Adrenal gland (tissue), 12 donors: Measurements from ENCODE around the gene BHLHA9. TPM values are rescaled to one million over a fixed set of nuclear protein-coding genes. Genes with fewer than 3 reads are reported as not detected.
A peak's percentile ranks its signal among the peaks of the same experiment; 100 is the strongest.

Source experiments
- DNase-seq, 7 donors: peaks; one replicate each; pipeline ENCODE4 v3.0.0-alpha.2; 2019 to 2020
- H3K27ac ChIP-seq, 5 donors: fragments of 200-600 bp; sonication (generic) in 4 of 5; 1 replicate in 3 of 5; 2 replicates in 2 of 5; pipeline versions ENCODE4 v1.5.1 to v1.8.0; 2016 to 2020; ENCODE audit warnings: mild to moderate bottlenecking in 1 of 5
- H3K27me3 ChIP-seq: fragments of 200-600 bp; 2 replicates; pipeline ENCODE4 v1.8.0; 2021
- H3K36me3 ChIP-seq, 2 donors: fragments of 200-600 bp; replicated peaks in 1 of 2; 1 replicate in 1 of 2; 2 replicates in 1 of 2; pipeline versions ENCODE4 v1.5.1 to v1.8.0; 2018 to 2022
- H3K4me1 ChIP-seq, 2 donors: fragments of 200-600 bp; replicated peaks in 1 of 2; 1 replicate in 1 of 2; 2 replicates in 1 of 2; pipeline versions ENCODE4 v1.5.1 to v1.8.0; 2018 to 2021
- H3K4me3 ChIP-seq, 4 donors: fragments of 200-600 bp; sonication (generic) in 3 of 4; one replicate each; pipeline ENCODE4 v1.5.1; 2016 to 2018
- H3K9me3 ChIP-seq, 3 donors: fragments of 200-600 bp; sonication (generic) in 1 of 3; replicated peaks in 1 of 3; 1 replicate in 2 of 3; 2 replicates in 1 of 3; pipeline versions ENCODE4 v1.5.1 to v1.8.0; 2016 to 2021
- CTCF ChIP-seq, 6 experiments: fragments of 450-650 bp in 4 of 6; fragments of 200-600 bp in 2 of 6; sonication (generic) in 1 of 6; IDR thresholded peaks; 1 replicate in 5 of 6; 2 replicates in 1 of 6; pipeline versions ENCODE4 v1.5.1 to v1.8.0; 2016 to 2021; ENCODE audit warnings: antibody characterized with exemption in 6 of 6, mild to moderate bottlenecking in 2 of 6, moderate library complexity in 1 of 6
- POLR2A ChIP-seq, 2 donors: fragments of 450-650 bp; IDR thresholded peaks; one replicate each; pipeline ENCODE4 v1.6.1; 2017; ENCODE audit warnings: antibody characterized with exemption in 2 of 2, mild to moderate bottlenecking in 2 of 2, moderate library complexity in 1 of 2
- WGBS, 4 donors: extraction: QIAGEN DNeasy Blood & Tissue Kit in 2 of 4; methylation state at CpG; one replicate each; pipeline versions ENCODE4 v1.1.5 to v1.1.7; 2013 to 2017; 5-methylcytosine and 5-hydroxymethylcytosine counted together
- intact Hi-C, 2 donors: fragments of 100-400 bp; cut with DNase I; formaldehyde crosslinking; loops; one replicate each; pipeline versions ENCODE4 v1.14.1 to v1.15.0; 2022 to 2023
- polyA plus RNA-seq, 3 donors: library from polyadenylated mRNA; stranded (reverse); fragments of 200-250 nt in 2 of 3; fragments of 350-450 nt in 1 of 3; fragmentation: Illumina TruSeq in 1 of 3; extraction: RNeasy Lipid Tissue Mini Kit (QIAGEN cat#74804) in 1 of 3; gene quantifications; one replicate each; pipeline ENCODE4 v1.2.3, GENCODE V29; 2013 to 2014
- total RNA-seq, 9 donors: library from RNA; depleted of rRNA in 4 of 9; stranded (reverse); fragments of >200 nt in 4 of 9; fragments of 120-200 nt in 1 of 9; fragmentation: NEBNext Ultra II Directional in 1 of 9; extraction: Animal tissue kit (Norgen Biotek cat#: 25700) in 1 of 9; gene quantifications; one replicate each; pipeline versions ENCODE4 v1.1.0 to v1.2.4, GENCODE V29; 2013 to 2023
- donor health status: healthy with polysubstance abuse.
- donor health status: Bipolar disorder and iron deficiency.
- donor health status: DM: yes; HTN: yes; CAD: no.
- donor health status: DM: no; HTN: no; CAD: no.
- donor health status: DM: no; HTN: no; CAD: no.
- donor health status: DM: yes; HTN: yes; CAD: no.

The BHLHA9 gene
- total and polyA plus RNA-seq, 12 donors: not detected

- 16 to 46% (median 27%) methylated on average over 22 to 58 of the region's 58 CpGs for WGBS, 4 donors
- intact Hi-C loops: no loop called here
- Histone ChIP-seq H3K4me3 (peak overlapping the region in 1 of 4 donors; percentile 63), H3K36me3 (no peaks in the 10 kb centered on the region), H3K9me3 (no peaks in the 10 kb centered on the region), H3K27me3 (peaks cover 35% of the 10 kb centered on the region), H3K4me1 (peaks cover 5 to 14% of the 10 kb centered on the region in 2 donors), H3K27ac (peak overlapping the region in 2 of 5 donors; percentile 62 to 76)
- peak in 5 of 7 donors; percentile 38 to 67 (median 49) for DNase-seq
- TF ChIP-seq POLR2A (IDR thresholded peaks at IDR 0.05) (no peak), CTCF (IDR thresholded peaks at IDR 0.05) (no peak)
Observed at GRCh38 chr17:1227917-1228780, 42.1 kb upstream of the BHLHA9 start.

- Histone ChIP-seq H3K36me3 (no peaks in the 10 kb centered on the region), H3K27me3 (peaks cover 35% of the 10 kb centered on the region), H3K9me3 (no peaks in the 10 kb centered on the region), H3K4me1 (peaks cover 5 to 14% of the 10 kb centered on the region in 2 donors), H3K4me3 (peak overlapping the region in 1 of 4 donors; percentile 63), H3K27ac (peak overlapping the region in 3 of 5 donors; percentile 62 to 76 (median 73))
- no peak for DNase-seq
- WGBS, 4 donors: 0 to 2% (median 1%) methylated on average over 17 to 79 of the region's 79 CpGs; no CpG with 5 or more reads in 1 of the 4 donors
- intact Hi-C loops: no loop called here
- TF ChIP-seq POLR2A (IDR thresholded peaks at IDR 0.05) (no peak), CTCF (IDR thresholded peaks at IDR 0.05) (no peak)
Observed at GRCh38 chr17:1228781-1229348, 41.4 kb upstream of the BHLHA9 start.

- WGBS, 4 donors: 0 to 1% methylated on average over 65 to 74 of the region's 74 CpGs; no CpG with 5 or more reads in 2 of the 4 donors
- peak; percentile 50 to 68 (median 58) for DNase-seq
Observed at GRCh38 chr17:1229349-1229899, 40.8 kb upstream of the BHLHA9 start.

More at GRCh38 chr17:1229349-1229899, 40.8 kb upstream of the BHLHA9 start:
- TF ChIP-seq CTCF (IDR thresholded peaks at IDR 0.05): no peak
- TF ChIP-seq POLR2A (IDR thresholded peaks at IDR 0.05): peak in 1 of 2 donors; percentile 27
- no peaks in the 10 kb centered on the region for H3K9me3 ChIP-seq
- H3K27ac ChIP-seq: peak overlapping the region in 3 of 5 donors; percentile 62 to 76 (median 73)
- H3K4me1 ChIP-seq: peaks cover 5 to 14% of the 10 kb centered on the region in 2 donors
- peak overlapping the region in 2 of 4 donors; percentile 19 to 63 for H3K4me3 ChIP-seq
- intact Hi-C loops: no loop called here
- no peaks in the 10 kb centered on the region for H3K36me3 ChIP-seq
- peaks cover 35% of the 10 kb centered on the region for H3K27me3 ChIP-seq
